Tibial nerve (tissue), 4 donors: ENCODE data around the gene MED26. TPM values are rescaled to one million over a fixed set of nuclear protein-coding genes. Genes with fewer than 3 reads are reported as not detected.

Experiments
- DNase-seq, 2 donors: peaks; one replicate each; pipeline ENCODE4 v3.0.0-alpha.2; 2019; ENCODE audit warnings: low spot score in 2 of 2
- H3K27ac ChIP-seq, 4 donors: fragments of 200-600 bp; sonication (generic) in 3 of 4; one replicate each; pipeline ENCODE4 v1.5.1; 2017 to 2019; ENCODE audit warnings: mild to moderate bottlenecking in 1 of 4
- H3K27me3 ChIP-seq, 2 donors: fragments of 200-600 bp; sonication (generic) in 1 of 2; one replicate each; pipeline versions ENCODE4 v1.5.1 to v1.6.0; 2017 to 2019
- H3K36me3 ChIP-seq, 3 donors: fragments of 200-600 bp; sonication (generic); one replicate each; pipeline ENCODE4 v1.5.1; 2018 to 2019
- H3K4me1 ChIP-seq, 4 donors: fragments of 200-600 bp; sonication (generic) in 3 of 4; one replicate each; pipeline ENCODE4 v1.5.1; 2017 to 2019
- H3K4me3 ChIP-seq, 4 donors: fragments of 200-600 bp; sonication (generic) in 3 of 4; one replicate each; pipeline ENCODE4 v1.5.1; 2017 to 2019; ENCODE audit warnings: mild to moderate bottlenecking in 1 of 4, moderate library complexity in 1 of 4
- H3K9me3 ChIP-seq, 4 donors: fragments of 200-600 bp; sonication (generic) in 3 of 4; one replicate each; pipeline ENCODE4 v1.5.1; 2017 to 2019
- EP300 ChIP-seq, 2 donors: sonication (generic); formaldehyde crosslinking; IDR thresholded peaks; one replicate each; pipeline ENCODE4 v1.6.1; 2017; ENCODE audit warnings: antibody characterized with exemption in 2 of 2, mild to moderate bottlenecking in 1 of 2
- POLR2A ChIP-seq, 2 donors: fragments of 450-650 bp; IDR thresholded peaks; one replicate each; pipeline ENCODE4 v1.6.1; 2017; ENCODE audit warnings: antibody characterized with exemption in 2 of 2, mild to moderate bottlenecking in 2 of 2, moderate library complexity in 2 of 2
- WGBS, 2 donors: methylation state at CpG; one replicate each; pipeline ENCODE4 v1.1.5; 2018; 5-methylcytosine and 5-hydroxymethylcytosine counted together
- total RNA-seq, 4 donors: library from RNA; depleted of rRNA; stranded (reverse); fragments of >200 nt; gene quantifications; one replicate each; pipeline ENCODE4 v1.1.0, GENCODE V29; 2016
- TF ChIP-seq, protein P1 (sequence below), 5 experiments: fragments of 200-600 bp in 3 of 5; fragments of 450-650 bp in 2 of 5; sonication (generic) in 3 of 5; IDR thresholded peaks; one replicate each; pipeline ENCODE4 v1.5.1; 2016 to 2019; ENCODE audit warnings: antibody characterized with exemption in 5 of 5, mild to moderate bottlenecking in 3 of 5, moderate library complexity in 2 of 5

MED26 gene
- total RNA-seq, 4 donors from 2014 or later, result 6.1 to 14.2 (median 11.7) TPM

DNA sequence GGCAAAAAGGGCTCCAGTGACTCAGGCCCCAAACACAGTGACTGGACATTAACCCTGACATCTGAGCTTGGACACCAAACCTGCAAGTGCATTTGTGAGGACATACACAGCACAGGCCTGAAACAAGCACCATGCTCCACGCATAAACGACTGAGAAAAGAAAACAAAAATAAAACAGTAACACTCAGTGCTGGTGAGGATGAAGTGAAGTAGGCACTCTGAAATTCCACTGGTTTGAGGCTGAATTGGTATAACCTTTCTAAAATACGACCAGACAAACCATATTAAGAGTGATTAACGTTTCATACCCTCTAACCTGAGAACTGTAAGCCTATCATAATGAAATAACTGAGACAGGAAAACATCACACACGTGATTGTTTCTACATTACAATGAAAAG is 61.3 kb downstream of the MED26 start:
- WGBS, 2 donors, result 94 to 98% methylated on average over 5 of the region's 5 CpGs

DNA sequence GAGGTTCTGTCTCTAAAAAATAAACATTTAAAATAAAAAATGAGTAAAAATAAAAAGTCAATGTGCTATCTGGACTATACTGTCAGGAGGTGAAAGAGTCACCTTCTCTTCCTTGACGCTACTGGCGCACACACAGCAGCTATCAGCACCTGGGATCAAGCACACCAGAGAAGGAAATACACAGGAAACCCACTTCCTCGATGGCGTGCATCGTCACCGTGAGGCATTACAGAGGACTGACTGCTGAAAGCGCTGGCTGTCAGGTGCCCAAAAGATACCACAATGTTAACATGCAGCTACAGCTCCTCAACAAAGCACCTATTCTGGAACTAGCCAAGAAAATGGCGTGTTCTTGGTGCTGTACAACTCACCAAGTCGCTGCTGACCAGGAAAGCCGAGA is 61.8 kb downstream of the MED26 start:
- H3K36me3 ChIP-seq, result peaks cover 3 to 92% (median 13%) of the 10 kb centered on the region in 3 donors
- no peaks in the 10 kb centered on the region for H3K27me3 ChIP-seq
- H3K9me3 ChIP-seq, result no peaks in the 10 kb centered on the region
- TF ChIP-seq POLR2A (IDR thresholded peaks at IDR 0.05), result no peak
- TF ChIP-seq, protein P1, sequence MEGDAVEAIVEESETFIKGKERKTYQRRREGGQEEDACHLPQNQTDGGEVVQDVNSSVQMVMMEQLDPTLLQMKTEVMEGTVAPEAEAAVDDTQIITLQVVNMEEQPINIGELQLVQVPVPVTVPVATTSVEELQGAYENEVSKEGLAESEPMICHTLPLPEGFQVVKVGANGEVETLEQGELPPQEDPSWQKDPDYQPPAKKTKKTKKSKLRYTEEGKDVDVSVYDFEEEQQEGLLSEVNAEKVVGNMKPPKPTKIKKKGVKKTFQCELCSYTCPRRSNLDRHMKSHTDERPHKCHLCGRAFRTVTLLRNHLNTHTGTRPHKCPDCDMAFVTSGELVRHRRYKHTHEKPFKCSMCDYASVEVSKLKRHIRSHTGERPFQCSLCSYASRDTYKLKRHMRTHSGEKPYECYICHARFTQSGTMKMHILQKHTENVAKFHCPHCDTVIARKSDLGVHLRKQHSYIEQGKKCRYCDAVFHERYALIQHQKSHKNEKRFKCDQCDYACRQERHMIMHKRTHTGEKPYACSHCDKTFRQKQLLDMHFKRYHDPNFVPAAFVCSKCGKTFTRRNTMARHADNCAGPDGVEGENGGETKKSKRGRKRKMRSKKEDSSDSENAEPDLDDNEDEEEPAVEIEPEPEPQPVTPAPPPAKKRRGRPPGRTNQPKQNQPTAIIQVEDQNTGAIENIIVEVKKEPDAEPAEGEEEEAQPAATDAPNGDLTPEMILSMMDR (IDR thresholded peaks at IDR 0.05), result no peak
- no peak for TF ChIP-seq EP300 (IDR thresholded peaks at IDR 0.05)
- H3K4me1 ChIP-seq, result peaks cover 0 to 18% (median 5%) of the 10 kb centered on the region in 4 donors
- no peak overlapping the region for H3K27ac ChIP-seq
- no peak for DNase-seq
- WGBS, 2 donors, result 74 to 82% methylated on average over 10 of the region's 10 CpGs
- H3K4me3 ChIP-seq, result no peak overlapping the region

More for the DNA sequence above, 61.3 kb downstream of the MED26 start:
- no peaks in the 10 kb centered on the region for H3K9me3 ChIP-seq
- H3K4me3 ChIP-seq, result no peak overlapping the region
- H3K27ac ChIP-seq, result no peak overlapping the region
- peaks cover 3 to 87% (median 13%) of the 10 kb centered on the region in 3 donors for H3K36me3 ChIP-seq
- peaks cover 0 to 24% (median 10%) of the 10 kb centered on the region in 4 donors for H3K4me1 ChIP-seq
- TF ChIP-seq EP300 (IDR thresholded peaks at IDR 0.05) (no peak), POLR2A (IDR thresholded peaks at IDR 0.05) (no peak)
- TF ChIP-seq, protein P1 (IDR thresholded peaks at IDR 0.05), result no peak
- H3K27me3 ChIP-seq, result no peaks in the 10 kb centered on the region
- DNase-seq, result no peak

DNA sequence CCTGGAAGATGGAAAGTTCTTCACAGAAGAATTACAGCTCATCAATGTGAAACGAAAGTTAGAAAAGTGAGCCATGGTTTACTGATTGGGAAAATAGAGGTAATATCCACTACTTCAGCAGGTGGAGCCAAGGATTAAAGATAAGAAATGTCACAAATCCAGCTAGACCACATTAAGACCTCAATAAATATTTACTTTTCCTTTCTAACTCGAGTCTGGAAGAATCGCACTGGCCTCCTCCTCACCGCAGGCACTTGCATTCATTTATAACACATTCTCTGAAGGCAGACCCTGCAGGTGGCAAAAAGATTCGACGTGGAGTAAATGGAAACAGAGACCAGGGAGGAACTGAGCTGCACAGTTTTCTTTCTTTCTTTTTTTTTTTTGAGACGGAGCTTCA is 63.2 kb downstream of the MED26 start:
- no peaks in the 10 kb centered on the region for H3K27me3 ChIP-seq
- no peak for DNase-seq
- H3K4me3 ChIP-seq, result no peak overlapping the region
- TF ChIP-seq EP300 (IDR thresholded peaks at IDR 0.05) (no peak), POLR2A (IDR thresholded peaks at IDR 0.05) (no peak)
- TF ChIP-seq, protein P1 (IDR thresholded peaks at IDR 0.05), result no peak
- H3K4me1 ChIP-seq, result peaks cover 0 to 5% (median 0%) of the 10 kb centered on the region in 4 donors
- peaks cover 3 to 100% (median 13%) of the 10 kb centered on the region in 3 donors for H3K36me3 ChIP-seq
- 87 to 90% methylated on average over 7 of the region's 7 CpGs for WGBS, 2 donors
- H3K27ac ChIP-seq, result no peak overlapping the region
- no peaks in the 10 kb centered on the region for H3K9me3 ChIP-seq

DNA sequence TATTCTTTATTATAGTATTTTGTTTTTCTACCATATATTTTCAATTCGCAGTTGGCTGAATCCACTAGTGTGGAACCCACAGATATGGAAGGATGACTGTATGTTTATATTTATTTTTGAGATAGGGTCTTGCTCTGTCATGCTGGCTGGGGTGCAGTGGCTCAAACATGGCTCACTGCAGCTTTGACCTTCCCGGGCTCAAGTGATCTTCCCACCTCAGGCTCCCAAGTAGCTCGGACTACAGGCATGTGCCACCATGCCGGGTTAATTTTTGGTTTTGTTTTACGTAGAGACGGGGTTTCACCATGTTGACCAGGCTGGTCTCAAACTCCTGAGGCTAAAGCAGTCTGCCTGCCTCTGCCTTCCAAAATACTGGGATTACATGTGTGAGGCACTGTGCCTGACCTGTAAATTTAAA is 65.4 kb downstream of the MED26 start:
- 93% methylated on average over 6 of the region's 6 CpGs for WGBS, 2 donors
- no peaks in the 10 kb centered on the region for H3K9me3 ChIP-seq
- H3K36me3 ChIP-seq, result peaks cover 3 to 99% (median 13%) of the 10 kb centered on the region in 3 donors
- no peak overlapping the region for H3K4me3 ChIP-seq
- no peak for DNase-seq
- H3K27ac ChIP-seq, result no peak overlapping the region
- no peaks in the 10 kb centered on the region for H3K27me3 ChIP-seq
- no peaks in the 10 kb centered on the region for H3K4me1 ChIP-seq
- TF ChIP-seq, protein P1 (IDR thresholded peaks at IDR 0.05), result no peak
- TF ChIP-seq EP300 (IDR thresholded peaks at IDR 0.05) (no peak), POLR2A (IDR thresholded peaks at IDR 0.05) (no peak)

DNA sequence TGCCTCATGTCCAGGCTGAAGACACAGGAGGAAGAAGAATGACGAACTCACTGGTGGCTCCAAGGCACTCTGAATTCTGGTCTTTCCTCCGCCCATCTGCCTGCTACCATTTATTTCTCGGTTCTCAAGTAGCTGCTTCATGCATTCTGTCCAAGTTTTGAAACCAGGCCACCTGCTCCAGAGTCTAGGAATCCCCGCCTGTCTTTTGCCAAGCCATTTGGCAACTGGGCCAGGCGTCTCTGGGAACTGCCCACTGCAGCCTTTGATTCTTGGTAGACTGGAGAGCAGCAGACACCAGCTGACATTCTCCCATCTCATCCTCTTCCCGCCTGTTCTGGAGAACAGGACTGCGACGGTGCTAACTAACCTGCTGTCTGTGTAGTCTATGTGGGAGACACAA is 66.6 kb downstream of the MED26 start:
- Histone ChIP-seq H3K36me3 (peaks cover 3 to 98% (median 13%) of the 10 kb centered on the region in 3 donors), H3K27ac (no peak overlapping the region), H3K4me3 (no peak overlapping the region), H3K4me1 (no peaks in the 10 kb centered on the region), H3K27me3 (no peaks in the 10 kb centered on the region), H3K9me3 (no peaks in the 10 kb centered on the region)
- no peak for TF ChIP-seq POLR2A (IDR thresholded peaks at IDR 0.05)
- TF ChIP-seq, protein P1 (IDR thresholded peaks at IDR 0.05), result no peak
- TF ChIP-seq EP300 (IDR thresholded peaks at IDR 0.05), result no peak
- WGBS, 2 donors, result 84 to 92% methylated on average over 8 of the region's 8 CpGs
- DNase-seq, result no peak
